H4 (cell line): Measurements from ENCODE around the gene FOXG1. TPM values are rescaled to one million over a fixed set of nuclear protein-coding genes. Genes with fewer than 3 reads are reported as not detected.

Experiments used
- DNase-seq: peaks from one replicate; pipeline ENCODE4 v3.0.0-alpha.2; 2015; ENCODE audit warnings: low spot score
- total RNA-seq: library from RNA; depleted of rRNA; stranded (reverse); fragments of >200 nt; shearing (Covaris generic); gene quantifications from 2 replicates; pipeline ENCODE4 v1.2.3, GENCODE V29; 2014; rRNA removed

FOXG1 gene
- total RNA-seq, result 4.8 and 8.2 TPM in 2 replicates

GRCh38 chr14:28766469-28766955 lies at the start of gene FOXG1:
Gene FOXG1 (plus strand): TSS chr14:28766787. CDS start chr14:28767280, 493 bp downstream.
- DNase-seq, result peak; percentile 94

GRCh38 chr14:28719130-28719529 lies 47.5 kb upstream of the FOXG1 start:
- no peak for DNase-seq

GRCh38 chr14:28731358-28731757 lies 35.2 kb upstream of the FOXG1 start:
- no peak for DNase-seq

GRCh38 chr14:28742171-28742846 lies 24.3 kb upstream of the FOXG1 start:
- DNase-seq, result no peak

- DNase-seq, result no peak
These were observed 22.5 kb upstream of the FOXG1 start for GRCh38 chr14:28744126-28744525.

GRCh38 chr14:28745176-28745575 lies 21.4 kb upstream of the FOXG1 start:
- DNase-seq, result no peak

- no peak for DNase-seq
These were observed 20.3 kb upstream of the FOXG1 start for GRCh38 chr14:28746247-28746646.

GRCh38 chr14:28751467-28752058 lies 15.0 kb upstream of the FOXG1 start:
- peak; percentile 79 for DNase-seq

GRCh38 chr14:28754209-28754985 lies 12.2 kb upstream of the FOXG1 start:
- DNase-seq, result no peak

- DNase-seq, result no peak
These were observed 11.3 kb upstream of the FOXG1 start for GRCh38 chr14:28755198-28755815.

- no peak for DNase-seq
These were observed 10.7 kb upstream of the FOXG1 start for GRCh38 chr14:28755884-28756268.

GRCh38 chr14:28756269-28756883 lies 10.2 kb upstream of the FOXG1 start:
- no peak for DNase-seq

- peak; percentile 58 for DNase-seq
These were observed 9.6 kb upstream of the FOXG1 start for GRCh38 chr14:28756884-28757570.

GRCh38 chr14:28757786-28758185 lies 8.8 kb upstream of the FOXG1 start:
- no peak for DNase-seq

GRCh38 chr14:28758253-28758884 lies 8.2 kb upstream of the FOXG1 start:
- DNase-seq, result peak; percentile 6

GRCh38 chr14:28758885-28759652 lies 7.5 kb upstream of the FOXG1 start:
- DNase-seq, result peak; percentile 23

- DNase-seq, result peak; percentile 15
These were observed 6.8 kb upstream of the FOXG1 start for GRCh38 chr14:28759653-28760313.

GRCh38 chr14:28760431-28760996 lies 6.1 kb upstream of the FOXG1 start:
- no peak for DNase-seq
